Cardiac fibroblast (primary cell): ENCODE results near the gene ITSN1.

ENCODE experiments used
- DNase-seq, 2 donors: peaks; one replicate each; pipeline versions ENCODE4 v3.0.0 to v3.0.0-alpha.2; 2010; ENCODE audit warnings: low read depth in 2 of 2
- H3K4me3 ChIP-seq, 2 donors: replicated peaks in 1 of 2; 1 replicate in 1 of 2; 2 replicates in 1 of 2; pipeline ENCODE4 v1.5.1; 2011; ENCODE audit warnings: low read depth in 2 of 2, low read length in 2 of 2, mild to moderate bottlenecking in 2 of 2, moderate library complexity in 1 of 2
- TF ChIP-seq, protein P1 (sequence below): IDR thresholded peaks from one replicate; pipeline ENCODE4 v1.5.1; 2011; ENCODE audit warnings: low read depth, mild to moderate bottlenecking, low read length, inconsistent platforms

Gene ITSN1

DNA sequence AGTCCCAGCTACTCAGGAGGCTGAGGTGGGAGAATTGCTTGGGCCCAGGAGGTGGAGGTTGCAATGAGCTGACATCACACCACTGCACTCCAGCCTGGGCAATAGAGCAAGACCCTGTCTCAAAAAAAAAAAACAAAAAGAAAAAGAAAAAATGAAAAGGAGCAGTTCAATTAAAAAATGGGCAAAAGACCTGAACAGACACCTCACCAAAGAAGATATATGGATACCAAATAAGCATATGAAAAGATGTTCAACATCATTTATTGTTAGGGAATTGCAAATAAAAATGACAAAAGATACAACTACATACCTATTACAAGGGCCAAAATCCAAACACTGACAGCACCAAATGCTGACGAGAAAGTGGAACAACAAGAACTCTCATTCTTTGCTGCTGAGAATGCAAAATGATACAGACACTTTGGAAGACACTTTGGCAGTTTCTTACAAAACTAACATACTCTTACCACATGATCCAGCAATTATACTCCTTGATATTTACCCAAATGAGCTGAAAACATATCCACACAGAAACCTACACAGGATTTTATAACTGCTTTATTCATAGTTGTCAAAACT is 302.0 kb downstream of the ITSN1 start:
- DNase-seq: no peak
- H3K4me3 ChIP-seq: no peak overlapping the region
- TF ChIP-seq, protein P1, sequence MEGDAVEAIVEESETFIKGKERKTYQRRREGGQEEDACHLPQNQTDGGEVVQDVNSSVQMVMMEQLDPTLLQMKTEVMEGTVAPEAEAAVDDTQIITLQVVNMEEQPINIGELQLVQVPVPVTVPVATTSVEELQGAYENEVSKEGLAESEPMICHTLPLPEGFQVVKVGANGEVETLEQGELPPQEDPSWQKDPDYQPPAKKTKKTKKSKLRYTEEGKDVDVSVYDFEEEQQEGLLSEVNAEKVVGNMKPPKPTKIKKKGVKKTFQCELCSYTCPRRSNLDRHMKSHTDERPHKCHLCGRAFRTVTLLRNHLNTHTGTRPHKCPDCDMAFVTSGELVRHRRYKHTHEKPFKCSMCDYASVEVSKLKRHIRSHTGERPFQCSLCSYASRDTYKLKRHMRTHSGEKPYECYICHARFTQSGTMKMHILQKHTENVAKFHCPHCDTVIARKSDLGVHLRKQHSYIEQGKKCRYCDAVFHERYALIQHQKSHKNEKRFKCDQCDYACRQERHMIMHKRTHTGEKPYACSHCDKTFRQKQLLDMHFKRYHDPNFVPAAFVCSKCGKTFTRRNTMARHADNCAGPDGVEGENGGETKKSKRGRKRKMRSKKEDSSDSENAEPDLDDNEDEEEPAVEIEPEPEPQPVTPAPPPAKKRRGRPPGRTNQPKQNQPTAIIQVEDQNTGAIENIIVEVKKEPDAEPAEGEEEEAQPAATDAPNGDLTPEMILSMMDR: no peak

GRCh38 chr21:33945652-33946270 is 303.5 kb downstream of the ITSN1 start:
- TF ChIP-seq, protein P1: no peak
- H3K4me3 ChIP-seq: no peak overlapping the region
- DNase-seq: no peak

DNA sequence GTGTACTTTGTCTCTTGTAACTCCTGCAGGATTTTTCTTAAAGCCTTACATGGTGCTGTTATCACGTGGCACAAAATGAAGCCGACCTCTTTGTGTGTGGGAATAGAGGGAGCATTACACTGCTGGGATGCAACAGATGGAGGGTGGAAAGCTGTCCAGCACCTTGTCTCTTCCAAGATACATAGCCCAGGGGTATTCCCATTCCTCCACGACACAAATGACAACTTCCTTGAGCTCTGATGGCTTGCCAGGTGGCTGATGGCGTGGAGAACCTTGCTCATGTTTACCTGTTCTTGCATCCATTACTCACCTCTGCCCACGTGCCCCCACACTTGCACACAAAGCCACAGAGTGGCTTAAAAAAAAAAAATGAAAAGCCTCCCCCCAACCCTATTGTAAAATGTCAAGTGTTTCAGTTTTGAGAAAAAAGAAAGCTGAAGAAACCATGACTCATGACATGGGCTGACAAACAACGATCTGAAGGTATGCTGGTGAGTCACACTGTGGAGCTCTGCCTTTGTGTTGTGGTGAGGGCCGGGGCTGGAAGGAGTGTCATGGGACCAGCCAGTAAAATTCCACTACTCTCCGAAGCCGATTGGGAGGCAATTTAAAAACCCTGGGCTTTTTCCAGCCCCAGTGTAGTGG is 305.3 kb downstream of the ITSN1 start:
- TF ChIP-seq, protein P1: no peak
- peak overlapping the region; percentile 30 to 47 for H3K4me3 ChIP-seq
- DNase-seq: peak; percentile 95 to 97

- no peak overlapping the region for H3K4me3 ChIP-seq
- peak; percentile 37 to 70 for DNase-seq
- TF ChIP-seq, protein P1: no peak
Observed at GRCh38 chr21:33948096-33948950, 306.0 kb downstream of the ITSN1 start.

DNA sequence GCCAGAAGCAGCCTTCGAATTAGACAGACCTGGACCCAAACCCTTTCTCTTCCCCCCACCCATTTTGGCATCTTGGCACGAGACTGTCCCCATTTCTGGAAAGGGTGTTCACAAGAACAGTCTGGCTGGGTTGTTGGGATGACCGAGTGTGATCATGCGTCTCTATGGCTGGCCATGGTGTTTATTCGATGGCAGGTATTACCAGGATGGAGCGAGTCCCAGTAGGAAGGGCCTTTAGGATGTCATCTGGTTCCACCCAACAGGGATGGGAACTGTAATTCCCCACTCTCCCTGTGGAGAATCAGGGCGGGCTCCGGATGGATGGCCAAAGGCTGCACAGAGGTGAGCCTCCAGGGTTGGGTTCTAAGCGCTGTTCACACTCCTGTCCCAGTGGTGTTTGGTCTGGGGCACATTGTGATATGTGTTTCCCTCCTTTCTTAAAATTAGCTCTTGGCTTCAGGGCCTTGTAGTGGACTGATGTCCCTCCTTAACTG is 306.7 kb downstream of the ITSN1 start:
- DNase-seq: no peak
- no peak overlapping the region for H3K4me3 ChIP-seq
- TF ChIP-seq, protein P1: no peak
